DMS79 treated with DMSO at 0.1 percent for 48 hours (cell line): ENCODE data around the gene CST8.

Experiments
- DNase-seq: peaks from one replicate; lab custom pipeline; 2025; lab: John Stamatoyannopoulos, UW

CST8 gene

DNA sequence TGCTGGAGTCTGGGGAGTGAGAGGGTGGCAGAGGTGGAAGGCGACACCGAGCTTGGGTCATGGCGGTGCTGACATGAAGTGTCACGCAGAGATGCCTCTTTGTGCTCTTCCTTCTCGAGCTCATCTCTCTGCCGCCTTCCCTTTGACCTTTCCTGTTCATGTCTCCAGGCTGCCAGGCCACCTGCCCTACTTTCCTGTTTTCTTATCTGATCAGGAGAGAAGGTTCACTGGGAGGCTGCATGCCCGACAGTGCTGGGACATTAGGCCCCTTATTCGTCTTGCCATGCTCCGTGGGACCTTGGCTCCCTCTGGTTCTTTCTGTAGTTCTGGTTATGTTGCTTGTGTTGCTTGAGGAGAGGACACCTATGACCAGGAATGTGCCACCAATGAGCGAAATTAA, 33.2 kb downstream of the CST8 start:
- DNase-seq, result no peak

GRCh38 chr20:23526850-23527249, 35.9 kb downstream of the CST8 start:
- DNase-seq, result no peak

GRCh38 chr20:23528867-23529431, 38.0 kb downstream of the CST8 start:
- DNase-seq, result no peak

DNA sequence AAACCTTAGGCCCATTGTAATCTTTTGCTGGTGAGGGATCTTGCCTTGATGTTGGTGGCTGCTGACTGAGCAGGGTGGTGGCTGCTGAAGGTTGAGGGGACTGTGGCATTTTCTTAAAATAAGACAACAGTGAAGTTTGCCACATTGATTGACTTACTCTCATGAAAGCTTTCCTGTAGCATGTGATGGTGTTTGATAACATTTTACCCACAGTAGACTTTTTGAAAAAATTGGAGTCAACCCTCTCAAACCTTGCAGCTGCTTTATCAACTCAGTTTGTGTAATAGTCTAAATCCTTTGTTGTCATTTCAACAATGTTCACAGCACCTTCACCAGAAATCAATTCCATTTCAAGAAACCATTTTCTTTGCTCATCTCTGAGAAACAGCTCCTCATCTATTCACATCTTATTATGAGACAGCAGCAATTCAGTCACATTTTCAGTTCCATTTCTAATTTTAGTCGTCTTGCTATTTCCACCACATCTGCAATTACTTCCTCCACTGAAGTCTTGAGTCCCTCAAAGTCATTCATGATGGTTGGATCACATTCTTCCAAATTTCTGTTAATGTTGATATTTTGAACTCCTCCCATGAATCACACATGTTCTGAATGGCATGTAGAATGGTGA, 40.1 kb downstream of the CST8 start:
- DNase-seq, result no peak

GRCh38 chr20:23532533-23532932, 41.6 kb downstream of the CST8 start:
- no peak for DNase-seq

- DNase-seq, result no peak
Observed at GRCh38 chr20:23533161-23533560, 42.2 kb downstream of the CST8 start.

DNA sequence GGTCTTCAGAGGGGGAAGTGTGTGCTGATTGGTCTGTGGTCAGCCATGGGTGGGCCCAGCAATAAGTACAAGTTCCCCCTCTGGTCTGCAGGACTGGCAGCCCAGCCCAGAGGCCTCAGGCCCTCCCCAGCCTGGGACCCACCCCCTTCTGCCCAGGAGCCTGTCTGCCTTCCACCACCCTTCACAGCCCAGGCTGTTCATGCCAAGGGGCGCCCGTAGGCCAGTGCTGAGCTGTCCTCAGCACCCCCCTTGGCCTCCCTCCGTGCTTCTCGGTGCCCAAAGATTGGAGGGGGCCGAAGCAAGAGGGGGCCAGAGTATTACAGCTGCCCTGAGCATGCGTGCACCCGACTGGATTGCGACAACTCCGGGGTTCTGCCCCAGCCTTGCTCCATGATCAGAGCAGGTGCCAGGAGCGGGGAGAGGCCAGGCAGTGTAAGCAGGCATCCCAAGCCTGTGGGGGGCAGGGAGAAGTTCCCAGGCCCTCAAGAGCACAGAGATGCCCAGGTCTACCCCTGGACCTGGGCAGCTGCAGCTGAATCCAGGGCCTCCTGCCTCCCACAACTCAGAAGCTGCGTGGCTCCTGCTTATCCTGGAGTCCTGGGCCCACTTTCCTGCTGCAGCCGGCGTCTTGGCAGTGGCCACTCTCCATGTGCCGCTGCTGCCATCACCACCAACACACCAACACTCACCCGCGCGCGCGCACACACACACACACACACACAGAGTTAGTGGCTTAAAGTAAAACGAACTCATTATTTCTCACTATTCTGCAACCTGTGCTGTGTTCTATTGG, 44.1 kb downstream of the CST8 start:
- DNase-seq, result no peak

- DNase-seq, result no peak
Observed at GRCh38 chr20:23536328-23536974, 45.5 kb downstream of the CST8 start.

GRCh38 chr20:23537030-23537429, 46.1 kb downstream of the CST8 start:
- DNase-seq, result no peak

- DNase-seq, result no peak
Observed at GRCh38 chr20:23540624-23541023, 49.7 kb downstream of the CST8 start.

GRCh38 chr20:23541330-23541729, 50.4 kb downstream of the CST8 start:
- DNase-seq, result no peak

DNA sequence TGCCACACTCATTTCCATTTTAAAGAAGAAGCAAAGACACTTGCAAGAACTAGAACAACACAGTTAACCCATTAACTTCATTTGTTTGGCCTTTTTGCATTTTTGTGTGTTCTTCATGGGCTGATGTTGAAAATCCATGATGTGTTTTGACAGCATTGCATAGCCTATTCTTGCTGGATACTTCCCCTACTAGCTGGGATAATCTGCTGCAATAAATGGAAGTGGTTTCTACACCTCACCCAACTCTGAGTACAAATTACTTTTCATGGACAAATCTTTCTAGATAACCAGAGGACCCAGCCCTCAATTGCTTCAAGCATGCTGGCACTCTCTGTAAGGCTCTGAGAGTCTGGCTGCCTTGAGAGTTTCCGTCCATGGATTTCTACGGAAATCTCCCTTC, 50.9 kb downstream of the CST8 start:
- DNase-seq, result no peak

GRCh38 chr20:23542801-23543200, 51.9 kb downstream of the CST8 start:
- no peak for DNase-seq

GRCh38 chr20:23544133-23544532, 53.2 kb downstream of the CST8 start:
- no peak for DNase-seq
